Right lobe of liver (tissue), 6 donors: ENCODE results near the gene MAP9. TPM values are rescaled to one million over a fixed set of nuclear protein-coding genes. Genes with fewer than 3 reads are reported as not detected.

Experiments
- ATAC-seq, 4 donors: fragments of 200-7000 bp; cut with Tn5 transposase; one replicate each; pipeline ENCODE4 v1.9.1; 2020; ENCODE audit warnings: mild to moderate bottlenecking in 4 of 4, moderate library complexity in 4 of 4
- DNase-seq, 3 donors: peaks; one replicate each; pipeline ENCODE4 v3.0.0-alpha.2; 2020
- H3K27ac ChIP-seq, 3 donors: fragments of 200-600 bp; one replicate each; pipeline ENCODE4 v1.8.0; 2022
- H3K27me3 ChIP-seq, 2 donors: fragments of 200-600 bp; one replicate each; pipeline ENCODE4 v1.8.0; 2022
- H3K36me3 ChIP-seq, 4 donors: fragments of 200-600 bp; sonication (generic) in 1 of 4; one replicate each; pipeline versions ENCODE4 v1.5.1 to v1.8.0; 2017 to 2022; ENCODE audit warnings: control low read depth in 1 of 4
- H3K4me1 ChIP-seq, 4 donors: fragments of 200-600 bp; sonication (generic) in 1 of 4; one replicate each; pipeline versions ENCODE4 v1.5.1 to v1.8.0; 2017 to 2022; ENCODE audit warnings: control low read depth in 1 of 4
- H3K4me3 ChIP-seq, 3 donors: fragments of 200-600 bp; one replicate each; pipeline ENCODE4 v1.8.0; 2022
- H3K9me3 ChIP-seq, 4 donors: fragments of 200-600 bp; sonication (generic) in 1 of 4; one replicate each; pipeline versions ENCODE4 v1.5.1 to v1.8.0; 2017 to 2022; ENCODE audit warnings: control low read depth in 1 of 4
- CTCF ChIP-seq, 4 donors: fragments of 200-600 bp in 3 of 4; fragments of 450-650 bp in 1 of 4; IDR thresholded peaks; one replicate each; pipeline versions ENCODE4 v1.5.1 to v1.8.0; 2016 to 2022; ENCODE audit warnings: antibody characterized with exemption in 4 of 4, mild to moderate bottlenecking in 2 of 4
- POLR2A ChIP-seq: fragments of 450-650 bp; IDR thresholded peaks from one replicate; pipeline ENCODE4 v1.6.1; 2017; ENCODE audit warnings: antibody characterized with exemption, mild to moderate bottlenecking
- WGBS: methylation state at CpG from one replicate; pipeline ENCODE4 v1.1.6; 2018; ENCODE audit warnings: low coverage, low lambda C conversion rate; ENCODE audit not compliant: insufficient coverage; ENCODE audit errors: missing lambda C conversion rate; 5-methylcytosine and 5-hydroxymethylcytosine counted together
- intact Hi-C, 2 donors: fragments of 100-400 bp; cut with DNase I; formaldehyde crosslinking; loops; one replicate each; pipeline versions ENCODE4 v1.11.2 to v1.14.1; 2022
- small RNA-seq, 2 experiments: library from RNA; depleted of rRNA; stranded (forward); fragments of <200 nt; gene quantifications; one replicate each; pipeline ENCODE3, GENCODE V24; 2016
- total RNA-seq, 6 experiments: library from RNA; depleted of rRNA in 2 of 6; stranded (reverse); fragments of >200 nt in 2 of 6; fragmentation: NEBNext Ultra II Directional in 3 of 6; extraction: Animal tissue kit (Norgen Biotek cat#: 25700) in 3 of 6; gene quantifications; one replicate each; pipeline versions ENCODE4 v1.1.0 to v1.2.4, GENCODE V29; 2016 to 2023
- donor health status: DM: no; HTN: yes; CAD: no.
- donor health status: DM: no; HTN: no; CAD: no.
- donor health status: DM: no; HTN: no; CAD: no.
- donor health status: DM: no; HTN: yes; CAD: no.
- donor health status: DM: no; HTN: yes; CAD: no.

MAP9 gene
- total RNA-seq, 6 experiments from 2014 or later: 0.15 to 1.1 (median 0.49) TPM

- ATAC-seq (no peak), DNase-seq (no peak)
- Histone ChIP-seq H3K36me3 (no peaks in the 10 kb centered on the region), H3K4me1 (no peaks in the 10 kb centered on the region), H3K4me3 (no peak overlapping the region), H3K27me3 (no peaks in the 10 kb centered on the region), H3K9me3 (no peaks in the 10 kb centered on the region), H3K27ac (no peak overlapping the region)
- 48% methylated on average over 6 of the region's 7 CpGs for WGBS
- intact Hi-C loops: no loop called here
- TF ChIP-seq POLR2A (no peak), CTCF (IDR thresholded peaks at IDR 0.05) (no peak)
Observed at GRCh38 chr4:155305619-155306018, 71.1 kb downstream of the MAP9 start.

GRCh38 chr4:155304375-155304774 is 72.4 kb downstream of the MAP9 start:
- no peak for ATAC-seq
- DNase-seq: no peak
- 60% methylated on average over 2 of the region's 2 CpGs for WGBS
- H3K9me3 ChIP-seq: no peaks in the 10 kb centered on the region
- no peak for TF ChIP-seq CTCF (IDR thresholded peaks at IDR 0.05)
- TF ChIP-seq POLR2A: no peak
- no peaks in the 10 kb centered on the region for H3K27me3 ChIP-seq
- H3K4me1 ChIP-seq: no peaks in the 10 kb centered on the region
- intact Hi-C loops: no loop called here
- H3K27ac ChIP-seq: no peak overlapping the region
- H3K4me3 ChIP-seq: no peak overlapping the region
- H3K36me3 ChIP-seq: no peaks in the 10 kb centered on the region

GRCh38 chr4:155299103-155299502 is 77.7 kb downstream of the MAP9 start:
- ATAC-seq (peak in 1 of 4 donors; percentile 53), DNase-seq (no peak)
- Histone ChIP-seq H3K4me3 (no peak overlapping the region), H3K4me1 (no peaks in the 10 kb centered on the region), H3K27ac (no peak overlapping the region), H3K36me3 (no peaks in the 10 kb centered on the region), H3K9me3 (no peaks in the 10 kb centered on the region), H3K27me3 (no peaks in the 10 kb centered on the region)
- TF ChIP-seq CTCF (IDR thresholded peaks at IDR 0.05) (no peak), POLR2A (no peak)
- intact Hi-C loops: no loop called here
- 85% methylated on average over 2 of the region's 2 CpGs for WGBS

Small RNAs within 50 kb of the gene (small RNA-seq; reads per million reads assigned to genes)
- gene AC097467.4 (0 reads per million in 2 experiments), gene YWHAEP4 (0 reads per million in 2 experiments)

Other genes starting within 250 kb of the MAP9 start
- gene NPY2R, start 168.3 kb downstream of the MAP9 start, total RNA-seq: not detected